ENCODE data around the gene SIPA1L3. TPM values are rescaled to one million over a fixed set of nuclear protein-coding genes. Genes with fewer than 3 reads are reported as not detected.

SIPA1L3 gene
- polyA plus RNA-seq, 12 donors: 6.8 to 24.9 (median 9.1) TPM; not detected in 1

DNA sequence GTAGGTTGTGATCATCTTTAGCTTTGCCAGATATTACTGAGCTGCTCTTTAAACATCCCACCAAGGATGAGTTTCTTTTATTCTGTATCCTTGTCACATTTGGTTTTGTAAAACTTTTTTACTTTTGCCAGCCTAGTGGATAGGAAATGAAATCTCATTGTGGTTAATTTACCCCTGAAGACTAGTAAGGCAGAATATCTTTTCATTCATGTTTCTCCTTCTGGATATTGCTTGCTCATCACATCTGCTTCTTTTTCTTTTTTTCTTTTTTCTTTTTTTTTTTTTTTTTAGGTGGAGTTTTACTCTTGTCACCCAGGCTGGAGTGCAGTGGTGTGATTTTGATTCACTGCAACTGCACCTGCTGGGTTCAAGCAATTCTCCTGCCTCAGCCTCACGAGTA lies 31.3 kb downstream of the SIPA1L3 start:
- DNase-seq: no peak

DNA sequence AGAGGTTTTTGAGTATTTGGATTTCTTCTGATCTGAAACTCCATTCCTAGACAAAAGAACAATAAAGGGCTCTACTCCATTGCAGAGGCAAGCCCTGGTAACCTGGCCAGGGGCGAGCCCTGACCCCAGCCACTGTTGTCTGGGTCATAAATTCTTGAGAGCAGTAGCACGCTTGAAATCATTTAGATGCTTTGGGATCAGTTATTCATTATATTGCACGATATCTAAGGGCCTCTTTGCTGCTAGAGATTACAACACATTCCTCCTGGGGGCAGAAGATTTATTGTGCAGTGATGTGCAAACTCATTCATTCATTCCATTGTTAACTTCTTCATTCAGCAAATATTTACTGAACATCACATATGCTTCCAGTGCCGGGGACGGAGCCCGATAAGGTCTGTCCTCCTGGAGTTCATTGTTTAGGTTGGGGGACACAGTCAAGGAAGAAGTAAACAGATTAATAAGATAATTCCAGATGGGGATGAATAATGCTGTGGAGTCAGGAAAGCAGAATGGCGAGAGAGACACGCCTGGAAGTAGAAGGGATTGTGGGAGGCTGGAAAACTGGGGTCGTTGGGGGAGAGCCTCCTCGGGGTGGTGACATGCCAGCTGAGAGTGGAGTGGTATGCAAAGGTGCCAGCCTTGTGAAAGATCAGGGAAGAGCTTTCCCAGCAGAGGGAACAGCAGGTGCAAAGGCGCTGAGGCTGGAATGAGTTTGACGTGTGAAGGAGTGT lies 34.9 kb downstream of the SIPA1L3 start:
- DNase-seq: no peak

DNA sequence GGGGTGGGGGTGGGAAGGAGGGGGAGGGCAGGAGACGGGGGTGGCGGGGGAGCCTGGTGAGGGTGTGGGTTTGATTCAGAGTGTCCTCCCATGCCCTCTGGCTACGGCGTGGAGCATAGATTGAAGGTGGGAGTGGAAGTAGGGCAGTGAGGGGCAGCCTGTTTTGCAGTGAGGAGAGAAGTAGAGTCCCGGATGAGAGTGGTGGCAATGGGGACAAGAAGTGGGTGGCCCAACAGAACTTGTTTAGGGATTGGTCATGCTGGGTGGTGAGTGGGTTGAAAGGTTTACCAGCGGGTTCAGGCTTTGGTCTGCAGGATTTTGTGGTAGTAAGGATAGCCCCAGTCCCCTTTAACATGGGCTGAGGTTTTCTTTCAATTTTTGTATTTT lies 35.5 kb downstream of the SIPA1L3 start:
- no peak for DNase-seq

DNA sequence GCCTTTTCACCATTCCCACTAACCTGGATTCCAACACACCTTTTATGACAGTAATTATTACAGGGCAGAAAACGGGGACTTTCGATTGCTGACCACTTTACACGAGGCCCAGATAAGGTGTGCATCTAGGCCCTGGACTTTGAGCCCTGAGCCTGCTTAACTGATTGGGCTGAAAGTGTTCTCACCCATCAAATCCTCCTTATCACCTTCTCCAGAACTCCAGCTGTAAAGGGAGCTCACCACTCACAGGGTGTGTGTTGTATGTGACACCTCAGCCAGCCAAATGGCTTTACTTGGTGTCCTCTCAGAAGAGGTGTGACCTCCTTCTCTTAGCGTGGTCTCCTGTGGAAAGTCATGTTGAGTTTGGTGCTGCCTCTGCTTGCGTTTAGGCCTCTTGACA lies 36.5 kb downstream of the SIPA1L3 start:
- DNase-seq: no peak

DNA sequence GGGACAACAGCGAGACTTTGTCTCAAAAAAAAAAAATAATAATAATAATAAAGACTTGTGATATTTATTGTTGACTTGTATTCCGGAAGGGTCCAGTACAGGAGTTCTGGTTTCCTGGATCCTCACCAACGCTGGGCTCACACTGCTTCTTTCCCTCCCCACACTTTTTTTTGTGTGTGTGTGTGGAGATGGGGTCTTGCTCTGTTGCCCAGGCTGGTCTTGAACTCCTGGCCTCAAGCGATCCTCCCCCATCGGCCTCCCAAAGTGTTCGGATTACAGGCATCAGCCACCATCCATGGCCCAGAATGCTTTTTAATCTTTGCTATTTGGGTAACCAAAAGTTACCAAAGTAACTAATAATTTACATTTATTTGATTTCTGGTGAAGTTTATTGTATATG lies 39.1 kb downstream of the SIPA1L3 start:
- DNase-seq: no peak

DNA sequence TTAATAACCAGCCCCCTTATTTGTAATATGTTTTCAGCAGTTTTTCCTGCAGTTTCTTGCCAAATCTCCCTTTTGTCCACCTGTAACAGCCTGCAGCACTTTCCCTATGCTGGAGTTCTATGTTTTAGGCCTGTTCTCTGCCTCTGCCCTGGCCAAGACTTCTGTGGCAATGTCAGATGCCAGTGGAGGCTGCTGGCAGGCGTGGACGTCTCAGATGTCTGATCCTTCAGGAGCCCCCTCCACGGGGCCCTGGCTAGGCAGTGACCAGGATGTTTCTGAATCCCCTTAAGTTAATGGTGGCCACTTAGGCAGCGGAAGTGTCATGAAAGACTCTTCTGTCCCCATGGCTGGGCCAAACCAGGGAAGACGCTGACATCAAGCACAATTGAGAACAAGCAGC lies 40.8 kb downstream of the SIPA1L3 start:
- DNase-seq: no peak

DNA sequence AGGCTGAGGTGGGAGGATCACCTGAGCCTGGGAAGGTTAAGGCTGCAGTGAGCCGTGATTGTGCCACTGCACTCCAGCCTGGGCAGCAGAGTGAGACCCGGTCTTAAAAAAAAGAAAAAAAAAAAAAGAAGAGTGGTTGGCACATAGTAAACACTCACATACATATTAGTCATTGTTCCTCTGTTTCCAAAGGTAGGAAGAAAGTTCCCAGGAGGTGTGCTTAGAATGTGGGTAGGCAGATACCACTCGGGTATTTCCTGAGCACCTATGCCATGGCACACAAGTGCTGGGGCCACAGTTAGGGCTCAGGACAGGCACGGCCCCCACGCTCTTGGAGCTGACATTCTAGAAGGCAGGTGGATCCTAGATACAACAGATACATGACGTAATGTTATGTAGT lies 41.4 kb downstream of the SIPA1L3 start:
- DNase-seq: no peak

DNA sequence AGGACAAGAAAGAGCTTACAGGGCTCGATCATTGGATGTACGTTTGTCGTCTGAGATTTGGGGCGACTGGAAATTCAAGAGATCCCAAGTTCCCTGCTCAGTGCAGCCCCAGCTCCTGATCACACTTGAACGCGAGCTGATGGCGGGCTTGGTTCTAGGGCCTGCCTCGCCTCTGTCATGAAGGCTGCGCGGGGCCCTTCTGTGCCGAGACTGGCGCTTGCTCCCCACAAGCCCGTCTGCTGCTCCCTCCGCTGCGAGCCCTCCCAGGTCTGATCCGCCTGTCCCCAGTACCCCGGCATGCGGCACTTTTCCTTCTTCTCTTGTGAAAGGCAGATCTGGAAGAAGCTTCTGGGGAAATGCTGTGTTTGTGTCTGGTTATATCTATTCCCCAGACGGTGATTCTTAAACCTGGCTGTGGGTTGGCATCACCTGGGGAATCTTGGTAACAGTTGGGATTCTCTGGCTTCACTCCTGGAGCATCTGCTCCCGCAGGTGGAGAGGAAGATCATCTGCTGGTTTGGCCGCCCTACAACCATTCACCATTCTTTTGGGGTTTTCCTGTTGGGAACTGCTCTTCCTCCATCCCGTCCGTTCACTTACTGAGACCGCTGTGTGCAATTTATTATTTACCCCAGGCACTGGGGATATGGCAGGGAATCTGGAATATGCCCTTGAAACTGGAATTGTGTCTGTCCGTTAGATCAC lies 43.6 kb downstream of the SIPA1L3 start:
- DNase-seq: no peak

DNA sequence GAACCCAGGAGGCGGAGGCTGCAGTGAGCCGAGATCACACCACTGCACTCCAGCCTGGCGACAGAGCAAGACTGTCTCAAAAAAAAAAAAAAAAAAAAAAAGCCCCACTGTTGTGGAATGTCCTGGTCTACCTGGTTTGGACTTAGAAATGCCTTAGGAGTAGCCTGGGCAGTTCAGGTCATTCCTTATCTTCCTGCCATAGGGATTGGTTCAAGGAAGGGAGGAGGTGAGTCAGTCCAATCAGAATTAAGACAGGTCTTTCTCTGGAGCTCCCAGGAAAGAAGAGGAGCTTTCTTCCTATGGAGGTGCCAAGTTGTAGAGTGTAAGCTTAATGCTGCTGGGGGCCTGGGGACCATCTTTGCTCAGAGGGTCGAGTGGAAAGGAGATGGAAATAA lies 44.8 kb downstream of the SIPA1L3 start:
- DNase-seq: no peak

DNA sequence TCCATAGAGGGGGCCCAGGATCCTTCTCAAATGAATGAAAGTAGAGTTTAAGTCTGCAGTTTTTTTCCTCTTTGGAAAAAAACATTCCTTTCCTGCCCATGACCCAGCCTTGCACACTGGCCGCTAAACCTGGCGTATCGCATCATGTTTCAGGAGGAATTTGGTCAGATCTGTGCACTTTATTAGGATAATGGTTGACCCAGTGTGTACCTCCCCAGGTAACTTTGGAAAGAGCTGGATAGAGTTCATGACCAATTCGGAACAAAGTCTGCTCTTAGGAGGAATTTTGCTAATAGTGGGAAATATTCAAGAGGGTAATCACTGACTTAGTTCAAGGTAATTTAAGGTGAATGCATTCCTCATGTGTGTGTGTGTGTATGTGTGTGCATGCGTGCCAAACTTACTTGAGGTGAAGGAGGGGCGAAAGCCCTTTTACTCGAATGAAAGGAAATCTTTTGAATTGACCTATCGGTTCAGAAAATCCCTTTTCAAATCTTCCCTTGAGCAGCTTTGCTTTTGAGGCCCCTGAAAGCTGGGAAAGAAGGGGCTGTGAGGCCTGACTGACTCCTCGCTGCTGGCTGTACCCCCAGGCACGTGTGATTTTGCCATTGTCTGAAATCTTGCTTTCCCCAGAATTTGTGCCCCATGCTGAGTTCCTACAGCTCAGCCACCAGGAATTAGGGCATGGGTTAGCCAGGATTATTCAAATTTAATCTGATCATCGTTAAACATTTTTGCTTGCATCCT lies 46.3 kb downstream of the SIPA1L3 start:
- DNase-seq: no peak

DNA sequence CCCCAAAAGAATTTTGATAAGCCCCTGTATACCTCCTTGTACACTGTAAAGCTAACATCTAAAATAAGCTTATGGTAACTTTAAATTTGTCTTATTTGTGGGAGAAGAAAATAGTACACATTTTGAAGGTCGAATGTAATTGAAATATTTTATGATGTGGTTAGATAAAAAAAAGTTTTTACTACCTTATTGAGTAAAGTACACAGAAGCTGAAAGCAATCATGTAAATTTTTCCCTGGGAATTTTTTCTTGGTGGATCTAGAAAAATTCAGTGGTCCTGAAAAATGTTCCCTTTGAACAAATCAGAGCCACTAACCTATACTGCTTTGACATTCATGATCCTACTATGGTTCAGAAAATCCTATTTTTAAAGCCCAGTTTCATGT lies 46.9 kb downstream of the SIPA1L3 start:
- DNase-seq: no peak

DNA sequence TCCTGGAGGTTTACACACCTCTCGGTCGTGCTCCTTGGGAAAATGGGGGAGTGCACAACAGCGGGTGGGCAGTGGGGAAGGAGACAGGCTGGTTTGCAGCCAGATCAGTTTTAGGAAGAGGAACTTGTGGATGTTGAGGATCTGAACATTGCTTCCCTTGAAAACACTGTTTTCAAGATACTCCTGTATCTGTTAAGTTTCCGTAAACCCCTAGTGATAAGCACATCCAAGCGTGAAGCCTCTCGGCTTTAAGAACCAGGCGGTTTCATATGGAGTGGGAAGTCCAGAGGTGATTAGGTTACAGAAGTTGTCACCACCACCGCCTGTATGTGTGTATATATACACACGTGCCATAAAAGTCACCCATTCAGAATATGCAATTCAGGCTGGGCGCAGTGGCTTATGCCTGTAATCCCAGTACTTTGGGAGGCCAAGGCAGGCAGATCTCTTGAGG lies 47.4 kb downstream of the SIPA1L3 start:
- no peak for DNase-seq

DNA sequence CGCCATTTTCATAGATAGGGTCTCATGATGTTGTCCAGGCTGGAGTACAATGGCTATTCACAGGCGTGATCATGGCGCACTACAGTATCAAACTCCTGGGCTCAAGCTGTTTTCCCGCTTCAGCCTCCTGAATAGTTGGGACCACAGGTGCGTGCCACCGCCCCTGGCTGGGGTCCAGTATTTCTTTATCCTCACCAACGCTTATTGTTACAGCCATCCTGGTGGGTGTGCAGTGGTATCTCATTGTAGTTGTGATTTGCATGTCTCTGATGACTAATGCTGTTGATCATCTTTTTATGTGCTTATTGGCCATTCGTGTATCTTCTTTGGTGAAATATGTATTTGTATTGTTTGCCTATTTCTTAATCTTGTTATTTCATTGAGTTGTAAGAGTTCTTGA lies 49.0 kb downstream of the SIPA1L3 start:
- DNase-seq: no peak

DNA sequence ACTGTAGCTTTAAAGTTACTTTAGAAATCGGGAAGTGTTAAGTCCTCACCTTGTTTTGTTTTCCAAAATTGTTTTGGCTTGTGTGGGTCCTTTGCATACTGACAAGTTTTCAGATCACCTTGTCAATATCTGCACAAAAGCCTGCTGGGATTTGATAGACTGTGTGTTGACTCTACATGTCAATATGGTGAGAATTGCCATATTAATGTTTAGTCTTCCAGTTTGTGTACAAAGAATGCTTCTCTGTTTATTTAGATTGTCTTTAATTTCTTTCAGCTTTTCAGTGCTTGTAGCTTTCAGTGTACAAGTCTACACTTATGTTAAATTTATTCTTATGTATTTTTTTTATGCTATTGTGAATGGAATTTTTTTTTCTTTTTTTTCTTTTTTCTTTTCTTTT lies 50.2 kb downstream of the SIPA1L3 start:
- DNase-seq: no peak

DNA sequence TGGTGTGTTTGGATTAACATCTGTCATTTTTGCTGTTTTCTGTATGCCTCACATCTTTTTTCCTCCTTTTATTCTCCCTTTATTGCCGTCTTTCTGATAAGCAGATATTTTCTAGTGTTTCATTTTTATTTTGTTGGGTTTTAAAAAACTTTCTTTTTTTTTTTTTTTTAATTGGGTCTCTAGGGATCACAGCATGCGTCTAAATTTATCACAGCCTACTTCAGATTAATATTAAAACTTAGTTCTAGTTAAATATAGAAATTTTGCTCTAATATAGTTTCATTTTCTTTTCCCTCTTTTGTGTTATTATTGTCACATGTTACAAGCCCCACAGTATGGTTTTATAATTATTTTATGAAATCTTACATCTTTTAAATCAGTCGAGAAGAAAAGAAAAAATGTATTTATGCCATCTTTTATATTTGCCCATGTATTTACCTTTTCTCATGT lies 52.7 kb downstream of the SIPA1L3 start:
- DNase-seq: no peak

DNA sequence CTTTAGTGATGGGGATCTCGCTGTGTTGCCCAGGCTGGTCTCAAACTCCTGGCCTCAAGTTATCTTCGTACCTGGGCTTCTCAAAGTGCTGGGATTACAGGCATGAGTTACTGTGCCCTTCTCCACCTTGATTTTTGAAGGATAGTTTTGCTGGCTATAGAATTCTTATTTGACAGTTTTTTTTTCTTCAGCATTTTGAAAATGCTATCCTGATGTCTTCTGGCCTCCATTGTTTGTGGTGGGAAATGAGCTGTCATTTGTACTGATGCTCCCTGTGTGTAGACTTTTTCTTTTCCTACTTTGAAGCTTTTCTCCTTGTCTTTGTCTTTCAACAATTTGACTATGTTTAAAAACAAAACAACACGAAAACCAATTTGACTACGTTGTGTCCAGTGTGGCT lies 54.2 kb downstream of the SIPA1L3 start:
- no peak for DNase-seq

DNA sequence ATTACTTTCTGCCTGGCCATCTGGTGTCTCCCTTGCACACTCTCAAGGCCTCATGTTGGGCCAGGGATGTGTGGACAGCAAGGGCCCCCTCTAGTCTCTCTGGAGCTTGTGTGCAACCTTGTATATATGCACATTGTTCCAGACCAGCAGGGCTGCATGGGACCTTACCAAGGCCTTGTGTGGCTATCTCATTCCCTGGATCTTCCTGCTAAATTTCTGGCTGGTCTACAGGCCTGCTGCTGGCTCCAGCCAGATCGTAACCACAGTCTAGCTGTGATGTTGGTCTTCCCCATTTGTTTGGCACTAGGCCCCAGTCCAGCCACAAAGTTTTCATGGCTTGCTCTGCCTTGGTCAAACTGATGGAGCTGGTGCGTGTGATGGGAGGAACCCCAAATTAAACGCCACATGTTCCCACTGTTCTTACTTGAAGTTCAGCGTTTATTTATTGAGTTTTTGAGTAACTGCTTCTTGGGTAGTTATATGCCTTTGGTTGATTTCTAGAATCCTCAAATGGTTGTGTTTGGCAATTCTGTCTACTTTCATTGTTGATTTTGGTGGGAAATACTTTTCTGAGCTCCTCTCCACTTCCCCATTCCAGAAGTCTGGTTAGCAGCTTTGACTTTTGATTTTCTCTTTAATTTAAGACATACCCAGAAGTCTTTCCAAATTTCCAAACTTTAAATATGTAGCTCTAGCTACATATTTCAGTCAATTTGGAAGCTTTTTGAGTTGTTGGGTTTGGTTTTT lies 56.4 kb downstream of the SIPA1L3 start:
- DNase-seq: no peak

DNA sequence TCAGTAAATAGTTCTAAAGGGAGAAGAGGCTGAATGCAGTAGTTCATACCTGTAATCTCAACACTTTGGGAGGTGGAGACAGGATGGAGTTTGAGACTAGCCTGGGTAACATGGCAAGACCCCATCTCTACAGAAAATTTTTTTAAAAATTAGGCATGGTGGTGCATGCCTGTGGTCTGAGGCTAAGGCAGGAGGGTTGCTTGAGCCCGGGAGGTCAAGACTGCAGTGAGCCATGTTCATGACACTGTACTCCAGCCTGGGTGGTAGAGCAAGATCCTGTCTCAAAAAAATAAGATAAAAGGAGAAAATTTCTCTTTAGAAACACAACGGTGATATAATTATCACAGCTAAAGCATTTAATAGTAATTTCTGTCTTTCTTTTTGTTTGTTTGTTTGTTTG lies 57.1 kb downstream of the SIPA1L3 start:
- no peak for DNase-seq

DNA sequence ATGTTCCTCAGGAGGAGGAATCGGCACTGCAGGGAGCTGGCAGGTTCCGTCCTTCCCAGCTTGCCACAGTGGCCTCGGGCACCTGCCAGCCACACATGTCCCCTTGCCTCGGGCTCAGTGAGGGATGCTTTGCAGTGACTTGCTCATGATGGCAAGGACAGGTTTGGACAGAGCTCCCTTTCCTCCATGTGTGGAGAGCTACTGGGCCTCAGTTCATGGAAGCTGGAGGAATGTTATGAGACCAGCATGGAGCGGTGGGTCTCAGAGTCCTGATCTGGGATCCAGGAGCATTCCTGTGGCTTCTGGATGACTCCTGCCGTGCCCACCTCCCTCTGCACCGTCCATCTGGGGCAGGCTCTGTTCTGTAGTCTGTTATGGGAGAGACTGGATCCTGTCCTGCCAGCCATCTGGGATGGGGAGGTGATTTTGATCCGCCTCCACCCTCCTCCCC lies 59.2 kb downstream of the SIPA1L3 start:
- DNase-seq: no peak

DNA sequence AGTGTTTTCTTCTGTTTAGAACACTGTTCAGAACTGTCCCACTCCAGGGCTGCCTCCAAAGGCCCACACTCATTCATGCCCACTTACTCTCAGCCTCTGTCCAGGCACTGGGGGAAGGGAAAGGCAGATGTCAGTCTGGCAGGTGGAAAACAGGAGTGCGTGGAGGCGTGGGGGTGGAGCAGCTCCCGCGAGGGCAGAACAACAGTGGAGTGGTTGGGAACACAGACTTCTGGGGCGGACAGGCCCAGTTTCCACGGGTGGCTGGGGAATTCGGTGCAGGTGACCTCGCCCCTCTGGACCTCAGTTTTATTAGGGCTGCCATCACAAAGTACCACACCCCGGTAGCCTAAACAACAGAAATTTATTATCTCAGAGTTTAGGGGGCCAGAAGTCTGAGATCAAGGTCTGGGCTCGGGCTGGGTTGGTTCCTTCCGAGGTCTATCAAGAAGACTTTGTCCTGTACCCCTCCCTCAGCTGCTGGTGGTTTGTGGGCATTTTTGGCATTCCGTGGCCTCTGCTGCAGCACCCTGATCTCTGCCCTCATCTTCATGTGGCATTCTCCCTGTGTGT lies 59.7 kb downstream of the SIPA1L3 start:
- no peak for DNase-seq

DNA sequence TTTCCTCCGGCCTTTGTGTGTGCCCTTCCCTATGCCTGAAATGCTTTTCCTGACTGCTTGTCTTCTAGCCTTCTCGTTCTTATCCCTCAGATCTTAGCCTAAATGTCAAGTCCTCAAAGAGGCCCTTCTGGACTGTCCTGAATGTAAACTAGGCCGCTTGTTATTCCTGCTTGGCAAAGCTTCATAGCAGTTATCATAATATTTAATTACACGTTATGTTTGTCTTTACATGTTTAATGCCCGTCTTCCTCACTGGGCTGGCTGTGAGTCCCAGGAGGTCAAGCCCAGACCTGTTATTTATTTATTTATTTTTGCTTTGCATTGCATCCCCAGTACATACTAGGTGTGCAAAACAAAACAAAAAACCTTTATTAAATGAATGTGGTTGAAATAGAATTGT lies 62.7 kb downstream of the SIPA1L3 start:
- no peak for DNase-seq

DNA sequence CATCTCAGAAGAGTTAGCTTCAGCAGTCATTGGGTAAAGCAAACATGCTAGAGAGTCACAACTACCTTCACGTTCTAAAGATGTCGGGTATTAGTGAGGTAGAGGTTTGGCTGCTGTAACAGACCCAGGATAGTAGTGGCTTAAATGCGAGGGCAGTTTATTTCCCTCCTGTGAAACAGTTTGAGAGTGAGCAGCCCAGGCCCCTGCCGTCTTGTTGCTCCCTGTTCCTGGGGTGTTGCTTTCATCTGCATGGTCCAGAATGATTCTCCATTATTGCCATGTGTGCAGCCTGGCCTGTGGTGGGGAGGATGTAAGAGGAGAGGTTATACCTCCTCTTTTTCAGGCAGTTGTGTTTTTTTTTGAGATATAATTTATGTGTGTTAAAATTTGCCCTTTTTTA lies 63.7 kb downstream of the SIPA1L3 start:
- DNase-seq: no peak
